Sigmoid colon (tissue), 4 donors: ENCODE data around the gene EHMT2.

Source experiments
- POLR2A ChIP-seq, 2 donors: fragments of 450-650 bp; IDR thresholded peaks; one replicate each; pipeline ENCODE4 v1.6.1; 2016; ENCODE audit warnings: antibody characterized with exemption in 2 of 2, mild to moderate bottlenecking in 2 of 2, moderate library complexity in 2 of 2
- POLR2AphosphoS5 ChIP-seq, 4 donors: sonication (generic); formaldehyde crosslinking; IDR thresholded peaks; one replicate each; pipeline ENCODE4 v1.6.1; 2017; ENCODE audit warnings: antibody characterized with exemption in 4 of 4
- TF ChIP-seq, protein P1 (sequence below), 4 experiments: fragments of 450-650 bp in 3 of 4; fragments of 200-600 bp in 1 of 4; IDR thresholded peaks; one replicate each; pipeline ENCODE4 v1.5.1; 2016 to 2019; ENCODE audit warnings: antibody characterized with exemption in 4 of 4, mild to moderate bottlenecking in 3 of 4, moderate library complexity in 2 of 4

DNA sequence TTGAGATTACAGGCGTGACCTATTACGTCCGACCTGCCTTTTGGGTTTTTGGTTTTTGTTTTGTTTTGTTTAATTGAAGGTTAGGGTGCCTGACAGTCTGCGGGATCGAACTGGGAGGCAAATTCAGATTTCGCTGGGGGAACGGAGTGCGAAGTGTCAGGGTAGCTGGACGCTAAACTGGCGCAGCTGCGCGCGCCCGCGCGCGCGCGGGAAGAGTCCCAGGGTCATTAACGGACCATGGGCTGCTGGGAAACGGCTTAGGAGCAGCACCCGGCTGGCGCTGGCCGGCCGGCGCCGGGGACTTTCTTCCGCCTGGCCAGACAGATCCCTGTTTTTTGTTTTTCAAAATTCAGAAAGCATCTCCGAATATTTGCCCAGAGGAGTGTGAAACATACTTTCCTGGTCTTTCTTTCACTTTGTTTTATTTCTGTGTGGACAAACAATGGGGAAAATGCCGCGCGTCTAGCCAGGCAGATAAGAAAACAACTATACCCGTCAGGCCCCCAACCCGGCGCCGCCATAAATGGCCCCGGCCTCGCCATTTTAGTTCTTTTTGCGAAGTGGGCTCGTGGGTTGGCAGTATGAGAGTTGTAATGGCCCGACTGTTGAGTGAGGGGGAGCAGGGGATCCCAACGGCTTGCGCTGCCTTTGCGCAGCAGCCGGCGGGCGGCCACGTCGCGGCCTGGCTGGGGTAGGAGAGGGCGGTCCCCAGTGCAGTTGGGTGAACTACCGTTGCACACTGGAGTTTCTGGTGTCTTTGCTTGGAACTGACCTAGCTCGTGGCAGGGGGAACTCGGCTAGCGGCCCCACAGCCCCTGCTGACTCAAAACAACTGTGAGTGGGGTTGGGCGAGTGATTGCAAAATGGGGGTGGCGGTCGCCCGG, 62.9 kb downstream of the EHMT2 start:
- TF ChIP-seq, protein P1, sequence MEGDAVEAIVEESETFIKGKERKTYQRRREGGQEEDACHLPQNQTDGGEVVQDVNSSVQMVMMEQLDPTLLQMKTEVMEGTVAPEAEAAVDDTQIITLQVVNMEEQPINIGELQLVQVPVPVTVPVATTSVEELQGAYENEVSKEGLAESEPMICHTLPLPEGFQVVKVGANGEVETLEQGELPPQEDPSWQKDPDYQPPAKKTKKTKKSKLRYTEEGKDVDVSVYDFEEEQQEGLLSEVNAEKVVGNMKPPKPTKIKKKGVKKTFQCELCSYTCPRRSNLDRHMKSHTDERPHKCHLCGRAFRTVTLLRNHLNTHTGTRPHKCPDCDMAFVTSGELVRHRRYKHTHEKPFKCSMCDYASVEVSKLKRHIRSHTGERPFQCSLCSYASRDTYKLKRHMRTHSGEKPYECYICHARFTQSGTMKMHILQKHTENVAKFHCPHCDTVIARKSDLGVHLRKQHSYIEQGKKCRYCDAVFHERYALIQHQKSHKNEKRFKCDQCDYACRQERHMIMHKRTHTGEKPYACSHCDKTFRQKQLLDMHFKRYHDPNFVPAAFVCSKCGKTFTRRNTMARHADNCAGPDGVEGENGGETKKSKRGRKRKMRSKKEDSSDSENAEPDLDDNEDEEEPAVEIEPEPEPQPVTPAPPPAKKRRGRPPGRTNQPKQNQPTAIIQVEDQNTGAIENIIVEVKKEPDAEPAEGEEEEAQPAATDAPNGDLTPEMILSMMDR (IDR thresholded peaks at IDR 0.05) = no peak
- TF ChIP-seq POLR2AphosphoS5 (IDR thresholded peaks at IDR 0.05) (peak; percentile 65 to 85 (median 80)), POLR2A (IDR thresholded peaks at IDR 0.05) (peak; percentile 42 to 70)
